BJ (cell line): Measurements from ENCODE around the gene NAGLU. TPM values are rescaled to one million over a fixed set of nuclear protein-coding genes. Genes with fewer than 3 reads are reported as not detected.

ENCODE experiments used
- CTCF ChIA-PET: fragments of 350-600 bp; formaldehyde crosslinking; extraction: SDS; loops from one replicate; lab custom pipeline; 2021; ENCODE audit warnings: antibody characterized with exemption, inconsistent platforms; lab: Yijun Ruan, JAX
- POLR2A ChIA-PET: fragments of 300-600 bp; sonication (Branson Sonifier 250); formaldehyde crosslinking; extraction: SDS; loops from one replicate; lab custom pipeline; 2021; ENCODE audit warnings: antibody characterized with exemption; lab: Charles Lee
- DNase-seq: peaks from one replicate; pipeline ENCODE4 v3.0.0-alpha.2; 2011; ENCODE audit warnings: low read depth
- H3K27me3 ChIP-seq: 2 replicates; pipeline ENCODE4 v1.6.0; 2011; ENCODE audit warnings: low read length; ENCODE audit not compliant: control insufficient read depth, insufficient read depth
- H3K36me3 ChIP-seq: 2 replicates; pipeline ENCODE4 v1.5.1; 2011; ENCODE audit warnings: low read length; ENCODE audit not compliant: control insufficient read depth, insufficient read depth
- H3K4me3 ChIP-seq: 2 replicates; pipeline ENCODE4 v1.5.1; 2011; ENCODE audit warnings: low read depth, mild to moderate bottlenecking, control low read depth, low read length
- polyA plus RNA-seq: library from polyadenylated mRNA; depleted of rRNA; stranded (reverse); fragments of >200 nt; gene quantifications from 2 replicates; pipeline ENCODE4 v1.2.3, GENCODE V29; 2011
- TF ChIP-seq, protein P1 (sequence below): IDR thresholded peaks from 2 replicates; pipeline ENCODE4 v1.5.1; 2011; ENCODE audit warnings: low read depth, mild to moderate bottlenecking, control low read depth, inconsistent platforms, low read length, moderate library complexity; ENCODE audit not compliant: insufficient read depth

The NAGLU gene
- polyA plus RNA-seq, 1 experiment = 45.3 TPM

- no peaks in the 10 kb centered on the region for H3K27me3 ChIP-seq
- TF ChIP-seq, protein P1, sequence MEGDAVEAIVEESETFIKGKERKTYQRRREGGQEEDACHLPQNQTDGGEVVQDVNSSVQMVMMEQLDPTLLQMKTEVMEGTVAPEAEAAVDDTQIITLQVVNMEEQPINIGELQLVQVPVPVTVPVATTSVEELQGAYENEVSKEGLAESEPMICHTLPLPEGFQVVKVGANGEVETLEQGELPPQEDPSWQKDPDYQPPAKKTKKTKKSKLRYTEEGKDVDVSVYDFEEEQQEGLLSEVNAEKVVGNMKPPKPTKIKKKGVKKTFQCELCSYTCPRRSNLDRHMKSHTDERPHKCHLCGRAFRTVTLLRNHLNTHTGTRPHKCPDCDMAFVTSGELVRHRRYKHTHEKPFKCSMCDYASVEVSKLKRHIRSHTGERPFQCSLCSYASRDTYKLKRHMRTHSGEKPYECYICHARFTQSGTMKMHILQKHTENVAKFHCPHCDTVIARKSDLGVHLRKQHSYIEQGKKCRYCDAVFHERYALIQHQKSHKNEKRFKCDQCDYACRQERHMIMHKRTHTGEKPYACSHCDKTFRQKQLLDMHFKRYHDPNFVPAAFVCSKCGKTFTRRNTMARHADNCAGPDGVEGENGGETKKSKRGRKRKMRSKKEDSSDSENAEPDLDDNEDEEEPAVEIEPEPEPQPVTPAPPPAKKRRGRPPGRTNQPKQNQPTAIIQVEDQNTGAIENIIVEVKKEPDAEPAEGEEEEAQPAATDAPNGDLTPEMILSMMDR = no peak
- peak; percentile 39 for DNase-seq
- peak within 1 kb of the TSS; percentile 97 for H3K4me3 ChIP-seq
- ChIA-PET CTCF (interaction anchor here (1.0 to 2.0 kb wide), 3 partner anchors 11 to 19 kb away, joined by 3 to 11 read pairs (median 4); partner anchors contain the start of gene PSMC3IP), POLR2A (interaction anchor here (0.6 kb wide), 1 partner anchor 429 kb away, joined by 4 read pairs; no protein-coding TSS in a partner anchor)
- H3K36me3 ChIP-seq = peaks cover 43% of the 10 kb centered on the region
Measured at GRCh38 chr17:42566883-42567573, 31.0 kb downstream of the NAGLU start, which contains the start of gene MLX. MLX (plus strand) TSS chr17:42567100; CDS start chr17:42567125, 25 bp downstream.

DNA sequence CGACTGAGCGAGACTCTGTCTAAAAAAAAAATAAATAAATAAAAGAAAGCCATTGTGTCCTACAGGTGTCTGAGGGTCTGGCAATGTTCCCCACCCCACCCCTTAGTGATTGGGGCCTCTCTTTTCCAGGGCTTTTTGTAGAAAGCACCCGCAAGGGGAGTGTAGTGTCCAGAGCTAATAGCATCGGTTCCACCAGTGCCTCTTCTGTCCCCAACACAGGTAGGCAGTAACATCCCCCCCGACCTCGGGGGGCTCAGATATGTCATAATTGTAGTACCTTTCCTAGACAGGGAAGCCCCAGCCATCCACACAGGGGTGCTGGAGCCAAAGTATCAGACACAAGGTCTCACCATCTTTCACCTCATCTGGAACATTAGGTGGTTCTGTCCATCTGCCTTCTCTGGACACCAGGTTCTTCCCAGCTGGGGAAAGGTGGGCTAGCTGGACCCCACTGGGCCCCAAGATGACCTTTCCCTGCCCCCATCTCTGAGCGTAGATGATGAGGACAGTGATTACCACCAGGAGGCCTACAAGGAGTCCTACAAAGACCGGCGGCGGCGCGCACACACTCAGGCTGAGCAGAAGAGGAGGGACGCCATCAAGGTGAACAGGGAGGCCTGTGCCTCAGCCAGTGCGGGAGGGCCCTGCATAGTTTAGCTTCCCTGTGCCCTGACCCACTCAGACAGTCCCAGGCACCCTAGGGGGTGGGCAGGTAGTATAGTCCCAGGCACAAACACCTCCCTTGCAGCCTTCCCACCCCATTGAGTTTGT, 32.5 kb downstream of the NAGLU start:
- TF ChIP-seq, protein P1 = no peak
- Histone ChIP-seq H3K36me3 (peaks cover 48% of the 10 kb centered on the region), H3K27me3 (no peaks in the 10 kb centered on the region), H3K4me3 (no peak overlapping the region)
- DNase-seq = no peak
- POLR2A ChIA-PET = interaction anchor here (0.7 kb wide), 1 partner anchor 41 kb away, joined by 3 read pairs; the partner anchor contains the start of gene TUBG1
- CTCF ChIA-PET = interaction anchor here (1.1 to 2.0 kb wide), 2 partner anchors 9 to 111 kb away, joined by 3 to 11 read pairs; partner anchors contain the start of gene PSMC3IP

DNA sequence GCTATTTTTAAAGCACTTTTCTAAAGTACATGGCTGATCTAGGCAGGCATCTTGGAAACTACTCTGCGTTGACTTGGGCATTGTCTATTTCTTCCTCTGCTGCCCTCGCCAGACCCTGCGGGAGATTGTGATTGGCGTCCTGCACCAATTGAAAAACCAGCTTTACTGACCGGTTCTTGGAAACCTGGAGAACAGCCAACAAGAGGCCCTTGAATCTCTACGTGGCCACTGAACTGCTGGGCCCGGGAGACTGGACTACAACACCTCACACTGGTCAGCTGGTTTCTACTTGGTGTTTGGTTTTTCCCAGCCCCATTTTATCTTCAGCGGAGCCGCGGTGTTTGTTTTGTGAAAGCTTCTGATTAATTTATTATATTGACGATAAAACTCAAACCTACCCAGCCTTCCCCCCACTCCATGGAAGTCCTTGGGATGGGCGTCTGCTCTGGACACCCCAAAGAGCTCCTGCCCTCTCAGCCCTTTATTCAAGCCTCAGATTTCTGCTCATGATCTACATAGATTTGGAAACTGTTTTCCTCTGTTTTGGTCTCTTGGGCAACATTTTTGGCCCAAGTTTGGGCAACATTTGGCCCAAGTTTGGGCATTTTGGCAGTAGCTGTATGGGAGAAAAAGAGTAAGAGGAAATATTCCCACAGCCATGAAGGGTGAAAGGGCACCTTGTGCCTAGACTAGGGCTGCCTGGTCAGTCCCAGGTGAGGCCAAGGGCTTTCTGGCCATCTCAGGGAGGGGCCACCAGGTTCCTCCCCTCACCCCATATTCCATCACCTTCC, 35.6 kb downstream of the NAGLU start:
- POLR2A ChIA-PET = no interaction called here
- Histone ChIP-seq H3K27me3 (no peaks in the 10 kb centered on the region), H3K4me3 (no peak overlapping the region), H3K36me3 (peaks cover 31% of the 10 kb centered on the region)
- TF ChIP-seq, protein P1 = no peak
- CTCF ChIA-PET = no interaction called here
- no peak for DNase-seq

DNA sequence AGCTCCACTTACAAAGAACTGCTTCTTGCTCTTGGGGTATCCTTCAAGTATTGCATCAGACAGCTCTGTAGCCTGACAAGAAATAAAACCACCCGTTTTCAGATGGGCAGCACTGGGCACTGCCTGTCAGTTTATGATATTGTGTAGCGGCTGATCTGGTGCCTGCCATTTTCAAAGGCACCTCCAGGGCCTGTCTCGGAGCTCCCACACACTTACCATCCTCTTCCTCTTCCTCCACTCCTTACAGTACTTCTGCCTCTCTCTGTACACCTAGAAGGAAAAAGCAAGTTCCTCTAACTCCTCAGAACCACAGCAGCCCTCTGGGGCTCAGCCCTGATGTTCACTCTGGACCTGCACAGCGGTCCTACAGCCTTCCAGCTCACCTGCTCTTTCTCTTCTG, 37.1 kb downstream of the NAGLU start:
- H3K36me3 ChIP-seq = peaks cover 31% of the 10 kb centered on the region
- TF ChIP-seq, protein P1 = no peak
- CTCF ChIA-PET = interaction anchor here (0.6 to 1.6 kb wide), 2 partner anchors 149 to 190 kb away, joined by 3 read pairs; no protein-coding TSS in a partner anchor
- H3K27me3 ChIP-seq = no peaks in the 10 kb centered on the region
- POLR2A ChIA-PET = no interaction called here
- no peak overlapping the region for H3K4me3 ChIP-seq
- no peak for DNase-seq
